ENCODE measurements around the gene NOC4L.

GRCh38 chr12:132199526-132200319, 55.5 kb downstream of the NOC4L start:
- TF ChIP-seq CTCF (IDR thresholded peaks at IDR 0.05) = no peak
- no peak for TF ChIP-seq POLR2A (IDR thresholded peaks at IDR 0.05)

Data from right lobe of liver (tissue), 4 donors.